ENCODE results near the gene TSHZ1. TPM values are rescaled to one million over a fixed set of nuclear protein-coding genes. Genes with fewer than 3 reads are reported as not detected.

Gene TSHZ1
- total and polyA plus RNA-seq, 2 of the 8 experiments (the other 6 are each of a cell fraction or from before 2014, with no cell fraction given) = 0.03 to 0.32 TPM

GRCh38 chr18:75228967-75229366, 18.4 kb downstream of the TSHZ1 start (continued):
- TF ChIP-seq CHD7 (IDR thresholded peaks at IDR 0.05; ENCODE audit: insufficient replicate concordance, low read length) = no peak
- no peak for TF ChIP-seq FOSL1 (IDR thresholded peaks at IDR 0.05; ENCODE audit: insufficient read depth, low read depth, low read length)
